H1 (cell line): Measurements from ENCODE around the gene PAK2. TPM values are rescaled to one million over a fixed set of nuclear protein-coding genes. Genes with fewer than 3 reads are reported as not detected.

Experiments
- CTCF ChIA-PET: fragments of 300-600 bp; sonication (Branson Sonifier 250); formaldehyde crosslinking; loops from one replicate; lab custom pipeline; 2021; ENCODE audit not compliant: partially characterized antibody; lab: Charles Lee
- POLR2A ChIA-PET: fragments of 300-600 bp; sonication (Branson Sonifier 250); formaldehyde crosslinking; loops from one replicate; lab custom pipeline; 2021; ENCODE audit warnings: inconsistent platforms; ENCODE audit not compliant: partially characterized antibody; lab: Charles Lee
- DNase-seq, 2 experiments: peaks; one replicate each; pipeline versions ENCODE4 v3.0.0 to v3.0.0-alpha.2; 2010 to 2022; ENCODE audit warnings: low spot score in 2 of 2, low read depth in 1 of 2, mixed read lengths in 1 of 2
- FAIRE-seq: peaks from 2 replicates; lab custom pipeline; 2011; peaks lifted over from hg19 to GRCh38; lab: Jason Lieb, UNC
- H2AFZ ChIP-seq: 2 replicates; pipeline ENCODE4 v1.8.1; 2012; ENCODE audit warnings: low read length, inconsistent platforms
- H2AK5ac ChIP-seq: 2 replicates; pipeline ENCODE4 v1.6.1; 2013; ENCODE audit warnings: low read depth, low read length
- H2BK120ac ChIP-seq: replicated peaks from 2 replicates; pipeline ENCODE3; 2013; ENCODE audit warnings: low read depth, low read length, inconsistent platforms
- H2BK12ac ChIP-seq: 2 replicates; pipeline ENCODE4 v1.6.1; 2013; ENCODE audit warnings: low read depth, low read length
- H2BK15ac ChIP-seq: 2 replicates; pipeline ENCODE4 v1.6.1; 2013; ENCODE audit warnings: low read length
- H2BK20ac ChIP-seq: 2 replicates; pipeline ENCODE4 v1.6.1; 2013; ENCODE audit warnings: low read length
- H2BK5ac ChIP-seq: 2 replicates; pipeline ENCODE4 v1.6.1; 2013; ENCODE audit warnings: low read depth, low read length
- H3K14ac ChIP-seq: 2 replicates; pipeline ENCODE4 v1.6.1; 2013; ENCODE audit warnings: inconsistent platforms; ENCODE audit not compliant: insufficient read length
- H3K18ac ChIP-seq: 2 replicates; pipeline ENCODE4 v1.6.1; 2013; ENCODE audit warnings: low read length; ENCODE audit errors: extremely low read depth
- H3K23ac ChIP-seq: 2 replicates; pipeline ENCODE4 v1.6.1; 2013; ENCODE audit warnings: inconsistent platforms; ENCODE audit not compliant: insufficient read length
- H3K23me2 ChIP-seq: 2 replicates; pipeline ENCODE4 v1.6.1; 2013; ENCODE audit warnings: low read depth, low read length
- H3K27ac ChIP-seq: 2 replicates; pipeline ENCODE4 v1.6.1; 2011; ENCODE audit warnings: low read depth, low read length, inconsistent platforms
- H3K27me3 ChIP-seq, 4 experiments: replicated peaks in 1 of 4; 1 replicate in 1 of 4; 2 replicates in 3 of 4; pipeline versions ENCODE4 v1.6.1 to v1.8.1; 2011 to 2013; ENCODE audit warnings: low read length in 3 of 4, mild to moderate bottlenecking in 3 of 4, inconsistent platforms in 2 of 4, mixed read lengths in 2 of 4, moderate library complexity in 1 of 4; ENCODE audit not compliant: control insufficient read depth in 3 of 4, insufficient read depth in 3 of 4; ENCODE audit errors: extremely low read depth in 1 of 4
- H3K36me3 ChIP-seq, 4 experiments: 2 replicates each; pipeline versions ENCODE4 v1.6.1 to v1.8.1; 2011 to 2013; ENCODE audit warnings: mild to moderate bottlenecking in 4 of 4, low read length in 3 of 4, moderate library complexity in 2 of 4, control low read depth in 1 of 4, inconsistent platforms in 1 of 4; ENCODE audit not compliant: insufficient read depth in 4 of 4, control insufficient read depth in 2 of 4
- H3K4ac ChIP-seq: replicated peaks from 2 replicates; pipeline ENCODE3; 2013; ENCODE audit warnings: low read length, low read depth, mixed read lengths, inconsistent platforms; ENCODE audit not compliant: insufficient read length
- H3K4me1 ChIP-seq, 4 experiments: replicated peaks in 1 of 4; 1 replicate in 1 of 4; 2 replicates in 3 of 4; pipeline versions ENCODE4 v1.6.1 to v1.8.1; 2011 to 2013; ENCODE audit warnings: low read length in 3 of 4, inconsistent platforms in 2 of 4, mixed read lengths in 1 of 4; ENCODE audit not compliant: insufficient read depth in 4 of 4, control insufficient read depth in 3 of 4
- H3K4me2 ChIP-seq, 2 experiments: 2 replicates each; pipeline versions ENCODE4 v1.6.1 to v1.8.1; 2011 to 2013; ENCODE audit warnings: low read depth in 2 of 2, low read length in 2 of 2, control low read depth in 1 of 2, inconsistent platforms in 1 of 2, mild to moderate bottlenecking in 1 of 2; ENCODE audit not compliant: insufficient read depth in 1 of 2
- H3K4me3 ChIP-seq, 4 experiments: fragments of 200-600, 300-600 bp in 1 of 4; sonication (generic), shearing (Covaris generic), sonication (Bioruptor Twin) in 1 of 4; 2 replicates each; pipeline versions ENCODE4 v1.5.1 to v1.8.1; 2011 to 2016; ENCODE audit warnings: low read length in 4 of 4, low read depth in 3 of 4, control low read depth in 2 of 4, inconsistent platforms in 2 of 4, mild to moderate bottlenecking in 2 of 4, mixed read lengths in 1 of 4, moderate library complexity in 1 of 4; ENCODE audit not compliant: insufficient read depth in 2 of 4; ENCODE audit errors: extremely low read depth in 1 of 4
- H3K56ac ChIP-seq: replicated peaks from 2 replicates; pipeline ENCODE3; 2013; ENCODE audit warnings: low read depth, mild to moderate bottlenecking, mixed read lengths, low read length, inconsistent platforms; ENCODE audit not compliant: insufficient read length
- H3K79me1 ChIP-seq: 2 replicates; pipeline ENCODE4 v1.6.1; 2013; ENCODE audit warnings: low read depth, low read length, control low read depth
- H3K79me2 ChIP-seq, 2 experiments: 2 replicates each; pipeline versions ENCODE4 v1.6.1 to v1.8.1; 2012 to 2013; ENCODE audit warnings: low read length in 2 of 2, mild to moderate bottlenecking in 2 of 2, inconsistent platforms in 1 of 2; ENCODE audit not compliant: insufficient read depth in 2 of 2, control insufficient read depth in 1 of 2
- H3K9ac ChIP-seq, 4 experiments: replicated peaks in 1 of 4; 1 replicate in 1 of 4; 2 replicates in 3 of 4; pipeline versions ENCODE4 v1.6.1 to v1.8.1; 2011 to 2013; ENCODE audit warnings: low read depth in 3 of 4, low read length in 3 of 4, control low read depth in 2 of 4, mild to moderate bottlenecking in 2 of 4, moderate library complexity in 2 of 4, inconsistent platforms in 1 of 4; ENCODE audit errors: extremely low read depth in 1 of 4
- H3K9me3 ChIP-seq, 2 experiments: 2 replicates each; pipeline versions ENCODE4 v1.6.1 to v1.8.1; 2012 to 2013; ENCODE audit warnings: mild to moderate bottlenecking in 2 of 2, moderate library complexity in 2 of 2, control low read depth in 1 of 2, inconsistent platforms in 1 of 2, low read depth in 1 of 2, low read length in 1 of 2, mixed read lengths in 1 of 2; ENCODE audit not compliant: insufficient read depth in 2 of 2
- H4K20me1 ChIP-seq, 2 experiments: replicated peaks in 1 of 2; 2 replicates each; pipeline versions ENCODE3 to v1.8.1; 2011 to 2013; ENCODE audit warnings: inconsistent platforms in 2 of 2, low read length in 2 of 2, mild to moderate bottlenecking in 1 of 2; ENCODE audit not compliant: insufficient read depth in 2 of 2, control insufficient read depth in 1 of 2
- H4K5ac ChIP-seq: 2 replicates; pipeline ENCODE4 v1.6.1; 2013; ENCODE audit warnings: low read length, low read depth, mixed read lengths, inconsistent platforms; ENCODE audit not compliant: insufficient read length
- H4K8ac ChIP-seq: 2 replicates; pipeline ENCODE4 v1.8.0; 2013; ENCODE audit warnings: mild to moderate bottlenecking, moderate library complexity, low read length, inconsistent platforms; ENCODE audit not compliant: insufficient read depth; ENCODE audit errors: extremely low read depth
- H4K91ac ChIP-seq: replicated peaks from 2 replicates; pipeline ENCODE3; 2013; ENCODE audit warnings: low read length, mixed read lengths, inconsistent platforms; ENCODE audit not compliant: insufficient read length
- BACH1 ChIP-seq: IDR thresholded peaks from 2 replicates; pipeline ENCODE4 v1.6.1; 2012; ENCODE audit warnings: low read length, improper control_type of control experiment
- CEBPB ChIP-seq: IDR thresholded peaks from 2 replicates; pipeline ENCODE4 v1.6.1; 2012; ENCODE audit warnings: low read depth, low read length
- E2F6 ChIP-seq: IDR thresholded peaks from 2 replicates; pipeline ENCODE4 v1.6.1; 2012; ENCODE audit warnings: inconsistent platforms
- EGR1 ChIP-seq: IDR thresholded peaks from 2 replicates; pipeline ENCODE4 v1.6.1; 2011; ENCODE audit warnings: low read depth, low read length, borderline replicate concordance
- KDM4A ChIP-seq: IDR thresholded peaks from one replicate; pipeline ENCODE4 v1.7.1; 2012; ENCODE audit warnings: low read depth, mild to moderate bottlenecking, moderate library complexity, low read length, inconsistent platforms; ENCODE audit not compliant: severe bottlenecking
- KDM5A ChIP-seq: fragments of 200-600 bp; IDR thresholded peaks from 2 replicates; pipeline ENCODE4 v1.7.1; 2012; ENCODE audit warnings: mild to moderate bottlenecking, low read length, inconsistent platforms, mixed read lengths
- PHF8 ChIP-seq: fragments of 200-600 bp; sonication (generic); conservative IDR thresholded peaks from 2 replicates; pipeline ENCODE4 v1.7.1; 2012; ENCODE audit warnings: low read depth, mild to moderate bottlenecking, inconsistent platforms, low read length, moderate library complexity
- RNF2 ChIP-seq: fragments of 200-900, 300-1000 bp; sonication (generic); IDR thresholded peaks from 2 replicates; pipeline ENCODE4 v1.7.1; 2016; ENCODE audit warnings: borderline replicate concordance, low read depth, mild to moderate bottlenecking, antibody characterized with exemption, low read length; ENCODE audit not compliant: poor library complexity, severe bottlenecking; ENCODE audit errors: missing control alignments
- SAP30 ChIP-seq: fragments of 300-600 bp; sonication (generic); IDR thresholded peaks from 2 replicates; pipeline ENCODE4 v1.7.1; 2012; ENCODE audit warnings: low read length, moderate library complexity, mild to moderate bottlenecking, inconsistent platforms; ENCODE audit not compliant: insufficient read depth, insufficient replicate concordance
- SP2 ChIP-seq: IDR thresholded peaks from 2 replicates; pipeline ENCODE4 v1.6.1; 2012; ENCODE audit warnings: mild to moderate bottlenecking, low read length, inconsistent platforms
- TBP ChIP-seq: IDR thresholded peaks from 2 replicates; pipeline ENCODE4 v1.6.1; 2011; ENCODE audit warnings: low read depth, low read length, improper control_type of control experiment
- TEAD4 ChIP-seq: IDR thresholded peaks from 2 replicates; pipeline ENCODE4 v1.6.1; 2012; ENCODE audit warnings: low read depth, low read length, inconsistent platforms, mixed read lengths
- polyA plus RNA-seq, 7 experiments: library from polyadenylated mRNA; depleted of rRNA in 3 of 7; stranded (reverse) in 5 of 7; unstranded in 2 of 7; fragments of >200 nt in 5 of 7; fragments of 200-250 nt in 2 of 7; gene quantifications; 1 replicate in 5 of 7; 2 replicates in 1 of 7; 4 replicates in 1 of 7; pipeline versions ENCODE4 v1.2.1 to v1.2.3, GENCODE V29; 2011 to 2013; ENCODE audit warnings: missing spikeins in 2 of 7, mixed read lengths in 2 of 7
- total RNA-seq: library from RNA; stranded (reverse); fragmentation: NEBNext Ultra II Directional; extraction: Animal tissue kit (Norgen Biotek cat#: 25700); gene quantifications from 2 replicates; pipeline ENCODE4 v1.2.1, GENCODE V29; 2021
- TF ChIP-seq, protein P1 (sequence below): IDR thresholded peaks from 2 replicates; pipeline ENCODE4 v1.6.1; 2012; ENCODE audit warnings: low read length, inconsistent platforms

PAK2 gene
- total and polyA plus RNA-seq, 2 of the 8 experiments (the other 6 are each of a cell fraction or from before 2014, with no cell fraction given): 13.1 to 60.5 TPM

DNA sequence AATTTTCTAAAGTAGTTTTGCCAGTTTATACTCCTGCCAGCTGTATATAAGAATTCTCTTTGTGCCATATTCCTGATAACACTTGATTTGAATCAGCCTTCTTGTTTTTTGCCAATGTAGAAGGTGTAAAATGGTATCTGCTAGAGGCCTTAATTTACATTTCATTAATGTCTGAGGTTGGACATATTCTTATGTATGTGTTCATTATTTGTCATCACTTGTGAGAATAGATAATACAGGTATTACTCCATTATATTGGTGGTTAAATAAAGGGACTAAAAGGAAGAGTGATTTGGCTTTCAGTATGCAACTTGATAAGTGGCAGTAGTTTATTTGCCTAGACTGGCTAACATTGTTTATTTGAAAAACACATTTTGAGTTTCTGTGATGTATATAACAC, 25.8 kb downstream of the PAK2 start:
- Histone ChIP-seq H2BK5ac (no peak overlapping the region), H2BK20ac (no peak overlapping the region), H3K23me2 (no peaks in the 10 kb centered on the region; the same call in 1 of the 2 replicates), H4K5ac (no peak overlapping the region), H3K14ac (no peak overlapping the region), H3K79me2 (peaks cover 18 to 71% of the 10 kb centered on the region in 2 experiments), H3K36me3 (peaks cover 0 to 4% (median 0%) of the 10 kb centered on the region in 4 experiments; a peak in 1 of 8 replicates), H3K4me2 (no peak overlapping the region), H3K4me3 (no peak overlapping the region), H3K27ac (no peak overlapping the region), H2BK120ac (no peak overlapping the region), H4K91ac (no peak overlapping the region), H3K9me3 (peaks cover 2 to 3% of the 10 kb centered on the region in 2 experiments; a peak in 1 of 4 replicates), H3K27me3 (no peaks in the 10 kb centered on the region), H2BK15ac (no peak overlapping the region), H4K20me1 (peaks cover 0 to 3% of the 10 kb centered on the region in 2 experiments), H4K8ac (no peak overlapping the region), H3K9ac (no peak overlapping the region), H3K4ac (no peak overlapping the region), H3K79me1 (no peaks in the 10 kb centered on the region; the same call in 1 of the 2 replicates), H2AFZ (no peak overlapping the region), H3K56ac (no peak overlapping the region), H2AK5ac (no peak overlapping the region), H3K4me1 (no peaks in the 10 kb centered on the region), H3K18ac (no peak overlapping the region), H2BK12ac (no peak overlapping the region), H3K23ac (no peak overlapping the region)
- DNase-seq: no peak
- CTCF ChIA-PET: no interaction called here
- POLR2A ChIA-PET: no interaction called here
- no peak for FAIRE-seq
- TF ChIP-seq CEBPB (no peak), E2F6 (no peak), RNF2 (no peak), BACH1 (no peak), KDM4A (no peak), KDM5A (no peak), SAP30 (no peak), EGR1 (no peak), SP2 (no peak), TBP (no peak), PHF8 (no peak), TEAD4 (no peak)
- TF ChIP-seq, protein P1, sequence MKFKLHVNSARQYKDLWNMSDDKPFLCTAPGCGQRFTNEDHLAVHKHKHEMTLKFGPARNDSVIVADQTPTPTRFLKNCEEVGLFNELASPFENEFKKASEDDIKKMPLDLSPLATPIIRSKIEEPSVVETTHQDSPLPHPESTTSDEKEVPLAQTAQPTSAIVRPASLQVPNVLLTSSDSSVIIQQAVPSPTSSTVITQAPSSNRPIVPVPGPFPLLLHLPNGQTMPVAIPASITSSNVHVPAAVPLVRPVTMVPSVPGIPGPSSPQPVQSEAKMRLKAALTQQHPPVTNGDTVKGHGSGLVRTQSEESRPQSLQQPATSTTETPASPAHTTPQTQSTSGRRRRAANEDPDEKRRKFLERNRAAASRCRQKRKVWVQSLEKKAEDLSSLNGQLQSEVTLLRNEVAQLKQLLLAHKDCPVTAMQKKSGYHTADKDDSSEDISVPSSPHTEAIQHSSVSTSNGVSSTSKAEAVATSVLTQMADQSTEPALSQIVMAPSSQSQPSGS: no peak
